WTC11 (cell line): ENCODE results near the gene PRAMEF9.
"Not testable (repeated sequence)": the region's sequence is repeated elsewhere in the genome, so short reads cannot be mapped to it uniquely, and the experiment has no call there.

Experiments
- JUN ChIP-seq: sonication (generic); formaldehyde crosslinking; IDR thresholded peaks from 2 replicates; pipeline ENCODE4 v1.8.0; 2023; ENCODE audit warnings: mild to moderate bottlenecking, missing genetic modification reagents
- SP1 ChIP-seq: sonication (generic); formaldehyde crosslinking; conservative IDR thresholded peaks from 2 replicates; pipeline ENCODE4 v1.8.1; 2022; ENCODE audit warnings: missing genetic modification reagents
- TF ChIP-seq, protein P1 (sequence below): sonication (generic); formaldehyde crosslinking; IDR thresholded peaks from 2 replicates; pipeline ENCODE4 v1.8.1; 2023; ENCODE audit warnings: mild to moderate bottlenecking, missing genetic modification reagents
- TF ChIP-seq, protein P2 (sequence below): fragments of 200-600 bp; IDR thresholded peaks from 2 replicates; pipeline ENCODE4 v1.8.0; 2022; ENCODE audit warnings: antibody characterized with exemption
- TF ChIP-seq, protein P3 (sequence below): sonication (generic); formaldehyde crosslinking; IDR thresholded peaks from 2 replicates; pipeline ENCODE4 v1.8.0; 2022; ENCODE audit warnings: mild to moderate bottlenecking, missing genetic modification reagents
- TF ChIP-seq, protein P4 (sequence below): sonication (generic); formaldehyde crosslinking; IDR thresholded peaks from 2 replicates; pipeline ENCODE4 v1.8.1; 2023; ENCODE audit warnings: mild to moderate bottlenecking, missing genetic modification reagents

DNA sequence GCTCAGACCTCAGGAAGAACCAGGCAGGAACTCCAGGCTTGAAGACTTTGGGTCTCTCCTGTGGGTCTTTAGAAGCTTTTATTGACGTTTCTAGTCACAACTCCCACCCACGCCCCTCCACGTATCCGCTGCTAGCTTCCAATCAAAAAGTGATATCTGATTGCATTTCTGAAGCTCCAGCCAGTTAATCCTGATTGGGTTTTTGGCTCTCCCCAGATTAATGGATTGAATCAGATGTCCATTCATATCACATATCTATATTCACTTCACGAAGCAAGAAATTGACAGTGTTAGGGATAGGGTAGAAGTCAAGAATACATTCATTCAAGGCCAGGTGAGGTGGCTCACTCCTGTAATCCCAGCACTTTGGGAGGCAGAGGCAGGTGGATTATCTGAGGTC lies 15.7 kb upstream of the PRAMEF9 start, which contains the start of gene PRAMEF26:
- TF ChIP-seq SP1, JUN (CRISPR knock-in tag): not testable (repeated sequence)
- TF ChIP-seq, protein P1, sequence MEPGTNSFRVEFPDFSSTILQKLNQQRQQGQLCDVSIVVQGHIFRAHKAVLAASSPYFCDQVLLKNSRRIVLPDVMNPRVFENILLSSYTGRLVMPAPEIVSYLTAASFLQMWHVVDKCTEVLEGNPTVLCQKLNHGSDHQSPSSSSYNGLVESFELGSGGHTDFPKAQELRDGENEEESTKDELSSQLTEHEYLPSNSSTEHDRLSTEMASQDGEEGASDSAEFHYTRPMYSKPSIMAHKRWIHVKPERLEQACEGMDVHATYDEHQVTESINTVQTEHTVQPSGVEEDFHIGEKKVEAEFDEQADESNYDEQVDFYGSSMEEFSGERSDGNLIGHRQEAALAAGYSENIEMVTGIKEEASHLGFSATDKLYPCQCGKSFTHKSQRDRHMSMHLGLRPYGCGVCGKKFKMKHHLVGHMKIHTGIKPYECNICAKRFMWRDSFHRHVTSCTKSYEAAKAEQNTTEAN, result not testable (repeated sequence)
- TF ChIP-seq, protein P2, sequence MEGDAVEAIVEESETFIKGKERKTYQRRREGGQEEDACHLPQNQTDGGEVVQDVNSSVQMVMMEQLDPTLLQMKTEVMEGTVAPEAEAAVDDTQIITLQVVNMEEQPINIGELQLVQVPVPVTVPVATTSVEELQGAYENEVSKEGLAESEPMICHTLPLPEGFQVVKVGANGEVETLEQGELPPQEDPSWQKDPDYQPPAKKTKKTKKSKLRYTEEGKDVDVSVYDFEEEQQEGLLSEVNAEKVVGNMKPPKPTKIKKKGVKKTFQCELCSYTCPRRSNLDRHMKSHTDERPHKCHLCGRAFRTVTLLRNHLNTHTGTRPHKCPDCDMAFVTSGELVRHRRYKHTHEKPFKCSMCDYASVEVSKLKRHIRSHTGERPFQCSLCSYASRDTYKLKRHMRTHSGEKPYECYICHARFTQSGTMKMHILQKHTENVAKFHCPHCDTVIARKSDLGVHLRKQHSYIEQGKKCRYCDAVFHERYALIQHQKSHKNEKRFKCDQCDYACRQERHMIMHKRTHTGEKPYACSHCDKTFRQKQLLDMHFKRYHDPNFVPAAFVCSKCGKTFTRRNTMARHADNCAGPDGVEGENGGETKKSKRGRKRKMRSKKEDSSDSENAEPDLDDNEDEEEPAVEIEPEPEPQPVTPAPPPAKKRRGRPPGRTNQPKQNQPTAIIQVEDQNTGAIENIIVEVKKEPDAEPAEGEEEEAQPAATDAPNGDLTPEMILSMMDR, result not testable (repeated sequence)
- TF ChIP-seq, protein P3, sequence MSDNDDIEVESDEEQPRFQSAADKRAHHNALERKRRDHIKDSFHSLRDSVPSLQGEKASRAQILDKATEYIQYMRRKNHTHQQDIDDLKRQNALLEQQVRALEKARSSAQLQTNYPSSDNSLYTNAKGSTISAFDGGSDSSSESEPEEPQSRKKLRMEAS (CRISPR knock-in tag), result not testable (repeated sequence)
- TF ChIP-seq, protein P4, sequence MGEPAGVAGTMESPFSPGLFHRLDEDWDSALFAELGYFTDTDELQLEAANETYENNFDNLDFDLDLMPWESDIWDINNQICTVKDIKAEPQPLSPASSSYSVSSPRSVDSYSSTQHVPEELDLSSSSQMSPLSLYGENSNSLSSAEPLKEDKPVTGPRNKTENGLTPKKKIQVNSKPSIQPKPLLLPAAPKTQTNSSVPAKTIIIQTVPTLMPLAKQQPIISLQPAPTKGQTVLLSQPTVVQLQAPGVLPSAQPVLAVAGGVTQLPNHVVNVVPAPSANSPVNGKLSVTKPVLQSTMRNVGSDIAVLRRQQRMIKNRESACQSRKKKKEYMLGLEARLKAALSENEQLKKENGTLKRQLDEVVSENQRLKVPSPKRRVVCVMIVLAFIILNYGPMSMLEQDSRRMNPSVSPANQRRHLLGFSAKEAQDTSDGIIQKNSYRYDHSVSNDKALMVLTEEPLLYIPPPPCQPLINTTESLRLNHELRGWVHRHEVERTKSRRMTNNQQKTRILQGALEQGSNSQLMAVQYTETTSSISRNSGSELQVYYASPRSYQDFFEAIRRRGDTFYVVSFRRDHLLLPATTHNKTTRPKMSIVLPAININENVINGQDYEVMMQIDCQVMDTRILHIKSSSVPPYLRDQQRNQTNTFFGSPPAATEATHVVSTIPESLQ (CRISPR knock-in tag), result not testable (repeated sequence)
